ENCODE data around the gene NDC1. TPM values are rescaled to one million over a fixed set of nuclear protein-coding genes. Genes with fewer than 3 reads are reported as not detected.

The NDC1 gene
- polyA plus RNA-seq, 1 donor (not counting 4 experiments of a cell fraction or from before 2014, with no cell fraction given), result 36.1 TPM

DNA sequence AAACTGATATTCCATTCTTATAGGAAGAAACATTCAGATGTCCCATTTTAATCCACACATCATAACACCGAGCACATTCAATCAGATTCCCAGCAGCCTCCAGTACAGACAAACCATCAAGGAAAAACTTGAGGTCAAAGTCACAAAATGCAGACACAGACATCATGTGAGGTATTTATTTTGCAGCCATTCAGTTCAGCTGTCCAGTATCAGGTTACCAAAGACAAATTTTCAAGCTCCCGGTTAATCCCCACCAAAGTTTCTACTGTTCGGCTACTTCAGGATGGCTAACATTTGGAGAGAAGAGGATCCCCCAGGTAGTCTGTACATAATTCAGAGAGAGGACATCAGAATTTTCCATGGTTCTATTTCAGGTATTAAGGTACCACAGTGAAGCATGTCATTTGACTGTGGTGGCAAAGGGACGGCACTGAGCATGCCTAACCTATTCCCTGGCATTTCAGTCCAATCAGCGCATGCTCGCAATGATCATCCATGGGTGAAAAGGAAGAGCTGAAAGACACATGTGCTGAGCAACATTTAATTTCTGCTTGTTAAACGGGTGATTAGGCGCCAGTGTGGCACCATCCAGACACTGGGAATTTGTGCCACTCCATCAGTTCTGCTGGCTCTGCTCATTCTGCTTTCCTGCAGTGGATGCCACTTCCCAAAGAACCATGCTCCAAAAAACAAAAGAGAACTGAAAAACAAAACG lies 13.6 kb upstream of the NDC1 start:
- DNase-seq (ENCODE audit: low read depth, low spot score) (no peak), FAIRE-seq (no peak)
- no peak for TF ChIP-seq EZH2 (IDR thresholded peaks at IDR 0.05; ENCODE audit: low read length)
- TF ChIP-seq, protein P1, sequence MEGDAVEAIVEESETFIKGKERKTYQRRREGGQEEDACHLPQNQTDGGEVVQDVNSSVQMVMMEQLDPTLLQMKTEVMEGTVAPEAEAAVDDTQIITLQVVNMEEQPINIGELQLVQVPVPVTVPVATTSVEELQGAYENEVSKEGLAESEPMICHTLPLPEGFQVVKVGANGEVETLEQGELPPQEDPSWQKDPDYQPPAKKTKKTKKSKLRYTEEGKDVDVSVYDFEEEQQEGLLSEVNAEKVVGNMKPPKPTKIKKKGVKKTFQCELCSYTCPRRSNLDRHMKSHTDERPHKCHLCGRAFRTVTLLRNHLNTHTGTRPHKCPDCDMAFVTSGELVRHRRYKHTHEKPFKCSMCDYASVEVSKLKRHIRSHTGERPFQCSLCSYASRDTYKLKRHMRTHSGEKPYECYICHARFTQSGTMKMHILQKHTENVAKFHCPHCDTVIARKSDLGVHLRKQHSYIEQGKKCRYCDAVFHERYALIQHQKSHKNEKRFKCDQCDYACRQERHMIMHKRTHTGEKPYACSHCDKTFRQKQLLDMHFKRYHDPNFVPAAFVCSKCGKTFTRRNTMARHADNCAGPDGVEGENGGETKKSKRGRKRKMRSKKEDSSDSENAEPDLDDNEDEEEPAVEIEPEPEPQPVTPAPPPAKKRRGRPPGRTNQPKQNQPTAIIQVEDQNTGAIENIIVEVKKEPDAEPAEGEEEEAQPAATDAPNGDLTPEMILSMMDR (optimal IDR thresholded peaks at IDR 0.05 in 1 of 3, IDR thresholded peaks at IDR 0.05 in 1 of 3, conservative IDR thresholded peaks at IDR 0.05 in 1 of 3; ENCODE audit: extremely low read depth in 1 of 3, insufficient read depth in 2 of 3, low read length in 3 of 3), result no peak
- dilution Hi-C loops (cut with MboI; ENCODE audit: extremely low pct_ligation_motif_present, low sequenced_read_pairs), result no loop called here
- H3K4me3 ChIP-seq (ENCODE audit: control insufficient read depth in 2 of 3, extremely low read depth in 1 of 3, insufficient read depth in 2 of 3, low read depth in 1 of 3, low read length in 3 of 3), result no peak overlapping the region
- no peaks in the 10 kb centered on the region for H3K9me1 ChIP-seq (ENCODE audit: control insufficient read depth, extremely low read depth, insufficient read depth, low read length)
- H3K36me3 ChIP-seq (ENCODE audit: control insufficient read depth in 2 of 2, extremely low read depth in 1 of 2, insufficient read depth in 2 of 2, low read length in 2 of 2), result peaks cover 5 to 18% of the 10 kb centered on the region in 2 experiments
- H3K27ac ChIP-seq (ENCODE audit: control insufficient read depth, insufficient read depth, low read length), result no peak overlapping the region
- no peaks in the 10 kb centered on the region for H3K9me3 ChIP-seq (ENCODE audit: control insufficient read depth, low read depth, low read length)
- H3K79me2 ChIP-seq (ENCODE audit: control insufficient read depth, insufficient read depth, low read length), result no peaks in the 10 kb centered on the region
- no peaks in the 10 kb centered on the region for H3K27me3 ChIP-seq (ENCODE audit: control insufficient read depth, extremely low read depth, insufficient read depth, low read length)
- no peaks in the 10 kb centered on the region for H4K20me1 ChIP-seq (ENCODE audit: control insufficient read depth, extremely low read depth, insufficient read depth, low read length)
- no peak overlapping the region for H3K4me2 ChIP-seq (ENCODE audit: control insufficient read depth, extremely low read depth, insufficient read depth, low read depth, low read length)
- no peak overlapping the region for H2AFZ ChIP-seq (ENCODE audit: control insufficient read depth, low read length)
- no peaks in the 10 kb centered on the region for H3K4me1 ChIP-seq (ENCODE audit: control insufficient read depth, extremely low read depth, insufficient read depth, low read length)
- H3K9ac ChIP-seq (ENCODE audit: control insufficient read depth, extremely low read depth, insufficient read depth, low read length), result no peak overlapping the region

DNA sequence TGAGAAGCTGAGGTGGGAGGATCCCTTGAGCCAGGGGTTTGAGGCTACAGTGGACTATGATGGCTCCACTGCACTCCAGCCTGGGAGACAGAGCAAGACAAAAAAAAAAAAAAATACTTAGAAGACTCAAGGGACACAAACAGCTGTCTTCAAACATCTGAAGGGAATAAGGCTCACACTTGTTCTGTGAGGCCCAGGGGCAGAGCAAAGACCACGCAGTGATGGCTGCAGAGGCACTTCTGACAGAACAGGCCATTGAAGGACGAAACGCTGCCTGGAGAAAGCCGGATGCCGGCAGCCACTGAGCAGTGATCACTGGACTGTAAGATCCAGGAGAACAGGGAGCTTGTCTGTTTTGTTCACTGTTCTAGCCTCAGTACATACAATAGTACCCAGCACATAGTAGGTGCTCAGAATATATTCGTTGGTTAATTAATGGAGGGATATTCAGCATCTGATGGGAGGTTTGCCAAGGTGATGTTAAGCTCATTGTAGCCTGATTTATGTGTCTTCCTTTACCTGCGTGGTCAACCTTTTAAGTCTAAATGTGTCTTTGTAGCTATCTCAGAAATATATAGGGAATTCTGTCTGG lies 12.1 kb upstream of the NDC1 start:
- Histone ChIP-seq H3K4me2 (ENCODE audit: control insufficient read depth, extremely low read depth, insufficient read depth, low read depth, low read length) (no peak overlapping the region), H3K9ac (ENCODE audit: control insufficient read depth, extremely low read depth, insufficient read depth, low read length) (no peak overlapping the region), H3K27me3 (ENCODE audit: control insufficient read depth, extremely low read depth, insufficient read depth, low read length) (no peaks in the 10 kb centered on the region), H3K27ac (ENCODE audit: control insufficient read depth, insufficient read depth, low read length) (no peak overlapping the region), H3K9me3 (ENCODE audit: control insufficient read depth, low read depth, low read length) (no peaks in the 10 kb centered on the region), H3K4me3 (ENCODE audit: control insufficient read depth in 2 of 3, extremely low read depth in 1 of 3, insufficient read depth in 2 of 3, low read depth in 1 of 3, low read length in 3 of 3) (no peak overlapping the region), H3K79me2 (ENCODE audit: control insufficient read depth, insufficient read depth, low read length) (no peaks in the 10 kb centered on the region), H2AFZ (ENCODE audit: control insufficient read depth, low read length) (no peak overlapping the region), H3K9me1 (ENCODE audit: control insufficient read depth, extremely low read depth, insufficient read depth, low read length) (no peaks in the 10 kb centered on the region), H3K36me3 (ENCODE audit: control insufficient read depth in 2 of 2, extremely low read depth in 1 of 2, insufficient read depth in 2 of 2, low read length in 2 of 2) (peaks cover 3 to 11% of the 10 kb centered on the region in 2 experiments), H3K4me1 (ENCODE audit: control insufficient read depth, extremely low read depth, insufficient read depth, low read length) (no peaks in the 10 kb centered on the region), H4K20me1 (ENCODE audit: control insufficient read depth, extremely low read depth, insufficient read depth, low read length) (no peaks in the 10 kb centered on the region)
- FAIRE-seq (no peak), DNase-seq (ENCODE audit: low read depth, low spot score) (no peak)
- no peak for TF ChIP-seq EZH2 (IDR thresholded peaks at IDR 0.05; ENCODE audit: low read length)
- dilution Hi-C loops (cut with MboI; ENCODE audit: extremely low pct_ligation_motif_present, low sequenced_read_pairs), result no loop called here
